ENCODE data around the gene RHOF.
A peak's percentile ranks its signal among the peaks of the same experiment; 100 is the strongest.

The RHOF gene

DNA sequence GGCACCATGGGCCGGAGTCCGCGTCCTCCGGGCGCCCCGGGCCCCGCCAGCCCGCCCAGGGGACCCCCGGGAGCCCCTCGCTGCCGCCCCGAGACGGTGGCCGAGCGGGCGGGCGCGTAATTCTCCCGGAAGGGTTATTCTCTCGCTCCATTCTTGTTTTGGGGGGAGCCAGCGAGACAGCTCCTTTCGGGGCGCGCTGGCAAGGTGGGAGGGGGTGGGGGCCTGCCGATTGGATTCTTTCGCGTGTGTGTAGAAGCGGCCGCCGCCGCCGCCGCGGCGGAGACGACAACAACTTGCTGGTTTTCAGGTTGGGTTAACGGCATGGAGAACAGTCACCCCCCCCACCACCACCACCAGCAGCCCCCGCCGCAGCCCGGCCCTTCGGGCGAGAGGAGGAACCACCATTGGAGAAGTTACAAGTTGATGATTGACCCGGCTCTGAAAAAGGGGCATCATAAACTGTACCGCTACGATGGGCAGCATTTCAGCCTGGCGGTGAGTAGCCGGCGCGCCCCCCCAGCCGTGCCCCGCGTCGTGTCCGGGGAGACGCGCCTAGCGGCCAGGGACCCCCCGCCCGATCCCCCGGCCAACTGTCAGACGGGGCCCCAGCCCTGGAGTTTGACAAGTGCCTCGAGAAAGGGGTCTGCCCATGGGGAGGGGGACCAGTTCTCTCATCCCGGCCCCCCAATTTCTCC is 11.1 kb upstream of the RHOF start:
- H3K4me3 ChIP-seq (ENCODE audit: low read length): peak overlapping the region; percentile 95
- TF ChIP-seq ZNF274 (IDR thresholded peaks at IDR 0.05; ENCODE audit: low read depth, low read length): no peak

DNA sequence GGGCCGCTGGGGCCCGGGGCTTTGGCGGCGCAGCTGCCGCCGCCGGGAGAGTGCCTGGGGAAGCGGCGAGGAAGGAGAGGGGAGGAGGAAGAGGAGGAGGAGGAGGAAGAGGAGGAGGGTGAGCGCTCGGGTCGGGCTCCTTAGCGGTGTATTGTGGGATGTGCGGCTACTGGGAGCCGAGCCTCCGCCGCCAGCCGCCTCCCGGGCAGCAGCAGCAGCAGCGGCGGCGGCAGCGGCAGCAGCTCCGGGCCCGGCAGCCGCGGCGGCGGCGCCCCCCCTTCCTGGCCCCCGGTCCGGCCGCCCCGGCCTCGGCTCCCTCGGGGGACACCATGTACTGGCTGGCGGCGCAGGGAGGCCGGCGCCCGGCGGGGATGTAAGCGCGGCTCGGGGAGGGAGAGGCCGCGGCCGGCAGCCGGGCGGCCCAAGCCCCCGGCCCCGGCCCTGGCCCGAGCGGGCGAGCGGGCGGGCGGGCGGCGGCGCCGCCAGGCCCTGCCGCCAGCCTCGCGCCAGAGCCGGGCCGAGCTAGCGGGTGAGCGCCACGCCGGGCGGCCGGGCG is 10.5 kb upstream of the RHOF start, which contains the start of gene SETD1B:
TSS of gene SETD1B (plus strand) at position 149 of the 556 bp plus-strand sequence. CDS start 729 bp downstream, outside the sequence.
- peak within 1 kb of the TSS; percentile 95 for H3K4me3 ChIP-seq (ENCODE audit: low read length)
- no peak for TF ChIP-seq ZNF274 (IDR thresholded peaks at IDR 0.05; ENCODE audit: low read depth, low read length)

DNA sequence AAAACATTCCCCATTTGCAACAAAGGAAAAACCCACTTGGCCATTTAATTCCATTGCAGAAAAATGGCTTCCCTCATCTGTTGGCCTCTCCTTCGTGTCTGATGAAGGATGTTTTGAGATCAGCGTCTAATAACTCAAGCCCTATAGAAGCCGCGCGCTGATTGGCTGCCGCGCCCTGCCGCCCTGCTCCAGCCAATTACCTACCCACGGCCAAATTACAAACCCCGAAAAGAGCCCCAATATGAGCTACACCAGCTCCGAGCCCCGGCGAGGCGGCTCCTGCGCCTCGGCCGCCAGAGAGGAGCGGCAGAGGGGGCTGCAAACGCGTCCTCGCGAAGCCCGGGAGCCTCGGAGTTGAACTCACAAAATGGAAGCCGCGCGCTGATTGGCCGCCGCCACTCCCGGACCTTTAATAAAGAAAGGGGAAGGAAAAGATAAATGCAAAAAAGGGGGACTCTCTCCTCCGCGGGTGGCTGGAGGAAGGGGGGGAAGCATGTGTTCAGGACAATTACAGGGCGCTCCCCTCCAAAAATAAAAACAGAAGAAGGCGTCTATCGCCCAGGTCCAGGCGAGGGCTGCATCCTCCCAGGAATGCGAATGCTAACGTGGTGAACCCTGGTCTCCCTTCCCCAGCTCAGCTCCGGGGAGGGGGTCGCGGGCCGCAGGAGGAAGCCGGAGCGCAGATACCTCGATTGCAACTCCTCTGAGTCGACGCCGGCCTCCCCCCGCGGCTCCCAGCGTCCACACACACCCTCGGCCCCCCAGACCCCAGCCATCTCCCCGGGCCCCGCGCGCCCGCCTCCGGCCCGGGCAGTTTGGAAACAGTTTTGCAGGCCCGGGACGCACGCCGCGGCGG is 9.6 kb upstream of the RHOF start:
- TF ChIP-seq ZNF274 (IDR thresholded peaks at IDR 0.05; ENCODE audit: low read depth, low read length): no peak
- peak overlapping the region; percentile 95 for H3K4me3 ChIP-seq (ENCODE audit: low read length)

DNA sequence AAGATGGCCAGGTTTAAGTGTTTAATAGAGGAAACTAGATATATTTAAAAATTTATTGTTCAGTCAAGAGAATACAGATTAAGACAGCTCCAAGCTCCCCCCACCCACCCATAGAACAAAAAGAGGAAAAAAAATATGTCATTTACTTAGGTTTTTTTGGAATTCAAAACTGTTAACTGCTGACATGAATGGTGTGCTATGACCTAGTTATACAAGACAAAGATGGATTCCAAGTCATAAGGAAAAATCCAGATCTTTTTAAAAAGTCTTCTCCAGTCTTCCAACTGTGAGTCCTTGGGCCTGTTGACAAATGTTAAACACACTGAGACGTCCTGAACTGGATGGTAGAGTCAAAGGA is 9.0 kb upstream of the RHOF start:
- H3K4me3 ChIP-seq (ENCODE audit: low read length): peak overlapping the region; percentile 95
- no peak for TF ChIP-seq ZNF274 (IDR thresholded peaks at IDR 0.05; ENCODE audit: low read depth, low read length)

DNA sequence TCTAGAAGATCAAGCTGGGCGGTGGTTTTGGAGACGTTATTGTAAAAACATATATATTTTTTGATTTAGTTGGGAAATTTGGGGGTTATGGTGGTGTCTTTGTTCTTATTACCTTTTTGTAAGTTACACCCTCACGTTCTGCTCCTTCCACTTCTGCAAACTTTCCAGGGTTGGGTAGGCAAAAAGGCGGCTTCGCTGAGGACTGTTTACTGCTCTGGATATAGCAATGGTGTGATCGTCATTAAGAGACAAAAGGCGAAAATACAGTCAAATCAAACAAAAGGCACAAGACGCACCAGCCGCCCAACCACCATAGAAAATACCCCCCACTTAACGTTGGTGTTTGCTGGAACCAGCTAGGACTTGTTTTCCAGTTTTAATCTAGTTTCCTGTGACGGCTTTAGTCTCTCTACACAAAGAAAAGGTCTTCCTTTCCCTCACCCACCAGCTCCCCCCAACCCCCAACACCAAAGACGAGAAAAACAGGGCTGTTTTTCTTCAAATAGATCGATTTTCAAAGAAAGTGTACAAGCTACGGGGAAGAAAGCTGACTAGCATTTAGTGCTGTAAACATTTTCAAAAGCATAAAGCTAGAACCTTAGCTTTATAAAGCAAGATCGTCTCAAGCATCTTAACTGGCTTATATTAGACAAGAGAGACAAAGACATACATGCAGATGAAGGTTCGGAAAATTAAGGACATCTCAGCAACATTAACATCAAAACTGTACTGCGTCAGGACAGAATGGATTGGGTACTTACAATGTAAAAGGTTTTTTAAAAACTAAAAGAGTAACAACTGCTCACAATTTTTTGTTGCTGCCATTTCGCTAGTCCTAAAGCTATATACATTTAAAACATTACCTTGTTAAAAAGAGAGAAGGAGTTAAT is 8.4 kb upstream of the RHOF start:
- peak overlapping the region; percentile 95 for H3K4me3 ChIP-seq (ENCODE audit: low read length)
- TF ChIP-seq ZNF274 (IDR thresholded peaks at IDR 0.05; ENCODE audit: low read depth, low read length): no peak

DNA sequence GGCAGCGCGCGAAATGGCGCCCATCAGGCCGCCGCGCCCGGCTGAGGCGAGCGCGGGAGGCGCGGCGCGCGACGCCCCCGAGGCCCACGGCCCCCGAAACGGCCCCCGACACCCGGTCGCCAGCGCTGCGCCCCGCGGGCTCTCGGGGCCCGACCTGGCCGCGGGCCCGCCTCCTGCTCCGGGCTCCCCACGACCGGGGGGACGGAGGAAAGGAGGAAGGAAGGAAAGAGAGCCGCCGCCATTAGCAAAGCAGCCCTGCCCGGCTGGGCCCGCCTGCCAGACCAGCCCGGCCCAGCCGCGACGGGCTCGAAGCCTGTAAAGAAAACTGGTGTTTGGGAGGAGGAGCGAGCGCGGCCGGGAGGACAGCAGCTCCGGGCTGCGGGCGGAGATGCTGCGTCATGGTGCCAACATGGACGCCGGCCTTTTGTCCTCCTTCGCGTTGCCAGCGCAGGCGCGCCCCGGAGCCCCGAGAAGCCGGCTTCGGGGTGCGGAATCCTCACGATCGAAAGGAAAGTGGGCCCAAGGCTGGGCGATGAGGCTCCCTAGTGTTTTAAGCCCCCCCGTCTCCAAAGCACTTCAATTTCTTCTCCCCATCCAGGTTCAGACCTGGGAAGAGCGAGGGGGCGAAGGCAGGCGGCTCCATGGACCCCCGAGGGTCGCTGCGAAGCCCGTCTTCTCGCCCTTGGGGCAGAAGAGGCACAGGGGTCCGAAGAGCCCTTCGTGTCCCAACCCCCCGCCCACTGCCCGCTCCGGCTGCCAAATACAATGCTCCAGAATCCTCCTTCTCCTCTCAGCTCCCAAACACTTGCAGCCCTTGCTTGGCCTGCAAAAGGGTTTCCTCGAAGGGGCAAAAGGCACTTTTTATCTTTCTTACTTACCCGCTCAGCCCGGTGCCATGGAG is 7.5 kb upstream of the RHOF start:
- H3K4me3 ChIP-seq (ENCODE audit: low read length): peak overlapping the region; percentile 95
- TF ChIP-seq ZNF274 (IDR thresholded peaks at IDR 0.05; ENCODE audit: low read depth, low read length): no peak

DNA sequence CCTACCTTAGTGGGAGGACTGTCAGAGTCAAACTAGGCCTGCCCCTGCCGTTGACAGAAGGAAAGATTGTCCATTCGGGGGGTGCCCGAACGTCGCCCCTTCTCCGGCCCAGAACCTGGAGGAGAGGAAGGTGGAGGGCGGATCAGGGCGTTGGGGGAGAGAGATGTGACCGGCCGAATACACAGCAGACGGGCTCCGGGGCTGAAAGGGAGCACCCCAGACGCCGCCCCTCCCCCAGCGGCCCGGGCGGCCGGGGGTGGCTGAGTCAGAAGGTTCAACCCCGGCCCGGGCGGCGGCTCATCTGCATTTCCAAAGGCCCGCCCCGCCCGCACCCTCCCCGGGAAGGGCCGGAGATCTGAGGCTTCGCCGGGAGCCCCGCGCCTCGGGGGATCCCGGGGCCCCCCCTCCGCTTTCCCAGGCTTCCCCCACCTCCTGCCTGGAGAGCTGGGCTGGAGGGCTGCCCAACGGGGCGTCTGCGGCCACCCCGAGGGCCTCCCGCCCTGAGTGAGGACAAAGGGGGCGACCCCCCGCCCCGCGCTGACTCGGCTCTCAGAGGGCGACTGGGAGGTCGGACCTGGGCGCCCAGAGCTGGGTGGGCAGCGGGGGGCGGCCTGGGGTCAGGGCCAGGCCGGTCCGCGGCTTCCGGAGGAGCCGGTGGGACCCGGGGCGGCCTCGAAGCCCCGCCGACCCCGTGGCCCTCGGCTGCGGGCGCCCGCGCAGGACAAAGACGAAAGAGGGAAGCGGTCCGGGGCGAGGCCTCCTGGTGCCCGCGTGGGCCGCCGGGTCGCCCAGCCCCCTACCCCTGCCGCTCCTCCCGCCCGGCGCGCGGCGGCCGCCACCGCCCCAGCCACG is 6.6 kb upstream of the RHOF start:
- TF ChIP-seq ZNF274 (IDR thresholded peaks at IDR 0.05; ENCODE audit: low read depth, low read length): no peak
- H3K4me3 ChIP-seq (ENCODE audit: low read length): peak overlapping the region; percentile 95; the same call in 1 of the 2 replicates

DNA sequence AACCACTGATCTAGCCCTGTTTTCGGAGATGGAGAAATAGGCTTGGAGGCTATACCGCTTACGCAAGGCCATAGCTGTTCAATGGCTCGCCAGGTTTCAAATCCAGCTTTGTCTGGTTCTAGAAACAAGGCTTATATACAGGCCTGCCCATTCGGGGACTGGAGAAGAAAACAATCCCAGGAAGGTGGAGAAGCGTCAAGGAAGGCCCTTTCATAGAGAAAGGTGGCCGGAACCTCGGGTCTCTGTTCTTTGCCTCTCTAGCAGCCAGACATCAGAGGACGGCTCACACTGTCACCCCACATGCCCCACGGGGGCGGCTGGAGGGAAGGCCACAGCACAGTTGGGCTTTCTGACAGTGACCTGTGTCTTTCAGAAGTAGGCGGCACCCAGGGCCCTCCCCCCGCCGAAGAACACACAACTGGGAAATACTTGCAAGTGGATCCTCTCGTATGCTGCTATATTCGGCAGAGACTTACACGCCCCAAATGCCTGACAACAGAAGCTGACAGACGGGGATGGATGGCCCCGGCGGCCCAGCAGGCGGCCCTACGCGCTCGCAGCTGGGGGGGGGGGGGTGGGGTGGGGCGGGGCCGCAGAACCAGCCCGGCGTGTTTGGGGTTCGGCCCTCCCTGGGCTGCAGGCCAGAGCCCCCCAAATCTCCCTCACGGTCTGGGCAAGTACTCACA is 5.8 kb upstream of the RHOF start:
- peak overlapping the region; percentile 95; the same call in 1 of the 2 replicates for H3K4me3 ChIP-seq (ENCODE audit: low read length)
- TF ChIP-seq ZNF274 (IDR thresholded peaks at IDR 0.05; ENCODE audit: low read depth, low read length): no peak

DNA sequence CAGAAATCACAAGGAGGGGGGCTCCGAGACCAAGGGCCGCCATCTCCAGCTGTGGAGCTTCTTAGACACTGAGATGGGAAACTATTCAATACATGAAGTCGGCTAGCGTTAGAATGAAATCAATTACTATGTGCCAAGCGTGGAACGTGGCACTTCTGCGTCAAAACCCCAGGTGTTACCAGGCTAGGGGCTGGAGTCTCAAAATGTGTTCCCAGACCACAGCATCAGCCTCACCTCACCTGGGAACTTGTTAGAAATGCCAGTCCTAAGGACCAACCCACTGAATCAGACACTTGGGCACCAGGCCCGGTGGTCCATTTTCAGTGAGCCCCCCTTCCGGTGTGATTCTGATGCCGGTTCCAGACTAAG is 5.3 kb upstream of the RHOF start:
- TF ChIP-seq ZNF274 (IDR thresholded peaks at IDR 0.05; ENCODE audit: low read depth, low read length): no peak

DNA sequence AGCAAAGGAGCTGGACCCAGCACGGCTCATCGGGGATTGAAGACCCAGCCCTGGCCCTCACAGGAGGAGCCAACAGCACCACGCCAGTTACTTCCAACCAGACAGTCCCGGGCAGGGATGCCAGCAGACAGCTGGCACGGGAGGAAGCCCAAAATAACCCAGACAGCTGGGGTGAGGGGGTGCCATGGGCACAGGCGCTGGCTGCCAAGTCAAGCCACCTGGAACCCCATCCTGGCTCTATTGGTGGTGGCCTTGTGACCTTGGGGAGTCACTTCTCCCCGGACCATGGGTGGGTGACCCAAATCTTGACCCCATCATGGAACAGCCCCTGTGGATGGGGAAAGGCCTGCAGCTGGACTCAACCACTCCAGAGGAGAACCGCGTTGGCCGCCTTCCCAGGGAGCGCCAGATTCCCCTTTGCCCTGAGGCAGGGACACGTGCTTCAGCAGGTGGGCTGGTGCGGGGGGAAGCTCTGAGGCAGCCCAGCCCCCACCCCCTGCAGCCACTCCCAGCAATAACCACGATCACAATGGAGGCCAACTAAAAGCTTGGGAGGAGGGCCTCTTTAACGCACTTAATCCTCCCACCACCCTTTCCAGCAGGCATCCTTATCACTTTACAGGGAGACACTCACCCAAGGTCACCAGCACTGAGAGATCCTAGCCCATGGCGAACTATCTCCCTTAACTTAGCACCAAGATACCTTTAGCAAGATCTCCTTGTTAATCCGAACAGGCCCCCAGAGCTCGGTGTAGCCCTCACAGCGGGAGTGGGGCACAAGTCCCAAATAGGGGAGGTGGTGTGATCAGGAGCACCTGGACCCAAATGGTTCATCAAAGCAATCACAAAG is 4.7 kb upstream of the RHOF start:
- TF ChIP-seq ZNF274 (IDR thresholded peaks at IDR 0.05; ENCODE audit: low read depth, low read length): no peak
- H3K4me3 ChIP-seq (ENCODE audit: low read length): no peak overlapping the region

More for the DNA sequence above, 5.3 kb upstream of the RHOF start:
- H3K4me3 ChIP-seq (ENCODE audit: low read length): no peak overlapping the region

Data from GM08714 (cell line).